Stimulated activated CD8-positive, alpha-beta memory T cell treated with anti-CD3 and anti-CD28 coated beads, Interleukin-7, amount 100 ng/mL, for 24 hours (primary cell): ENCODE results near the gene ATP1A4.

ENCODE experiments used
- DNase-seq: peaks from one replicate; pipeline ENCODE4 v3.0.0-alpha.2; 2020; ENCODE audit warnings: low read depth

The ATP1A4 gene

DNA sequence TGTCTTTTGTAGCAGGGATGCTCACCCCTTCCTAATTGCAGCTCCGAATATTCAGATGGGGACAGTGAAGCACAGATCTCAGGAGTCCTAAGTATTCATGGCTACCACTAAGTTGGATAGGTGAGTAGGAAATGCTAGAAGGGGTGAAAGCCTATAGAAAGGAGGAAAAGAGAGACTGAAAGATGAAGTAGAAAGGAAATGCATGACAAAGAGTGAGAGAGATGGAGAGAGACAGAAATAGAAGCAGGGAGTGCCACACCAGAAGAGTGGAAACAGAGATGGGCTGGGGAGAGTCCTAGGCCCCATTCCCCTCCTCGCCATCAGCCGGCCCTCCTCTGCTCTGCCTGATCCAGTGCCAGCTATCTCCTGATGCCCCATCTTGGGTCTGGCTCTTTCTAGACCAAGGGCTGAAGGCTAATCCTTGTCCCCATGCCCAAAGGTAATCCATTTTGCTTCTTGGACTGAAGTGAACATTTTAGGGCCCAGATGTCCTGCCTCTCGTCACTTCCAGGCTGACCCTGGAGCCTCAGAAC is 55.8 kb downstream of the ATP1A4 start:
- DNase-seq: no peak

DNA sequence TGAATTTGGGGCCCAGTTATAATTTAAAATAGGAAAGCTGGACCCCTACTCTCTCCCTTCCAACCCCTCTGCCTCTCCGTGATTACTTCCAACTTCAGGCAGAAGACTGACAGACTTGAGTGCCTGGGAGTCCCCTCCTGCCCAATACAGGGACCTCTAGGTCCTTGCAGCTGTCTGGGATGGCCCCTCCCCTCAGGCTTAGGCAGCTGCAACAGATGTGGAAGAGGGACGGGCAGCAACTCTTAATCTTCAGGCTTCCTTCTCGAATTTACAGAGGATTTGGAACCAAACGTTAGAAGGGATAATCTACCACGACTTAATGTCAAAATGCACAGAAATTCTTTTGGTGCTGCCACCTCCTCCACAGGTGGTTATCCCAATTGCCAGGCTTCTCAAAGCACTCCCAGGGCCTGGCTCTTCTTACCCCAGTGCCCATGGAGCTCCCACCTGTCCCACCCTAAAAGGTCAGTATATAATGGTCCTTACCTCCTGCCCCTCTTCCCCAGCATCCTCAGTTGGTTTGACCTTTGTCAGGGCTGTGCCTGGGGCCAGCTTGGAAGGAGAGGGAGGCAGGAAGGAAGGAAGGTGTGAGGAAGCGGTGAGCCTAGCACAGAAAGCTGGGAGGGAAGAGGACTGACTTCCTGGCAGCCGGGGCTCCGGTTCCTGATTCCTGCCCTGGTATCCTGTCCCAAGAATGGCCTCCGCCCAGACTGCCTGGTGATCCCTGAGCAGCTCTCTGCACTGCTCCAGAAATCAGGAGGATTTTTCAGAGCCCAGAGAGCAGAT is 56.6 kb downstream of the ATP1A4 start:
- DNase-seq: no peak

DNA sequence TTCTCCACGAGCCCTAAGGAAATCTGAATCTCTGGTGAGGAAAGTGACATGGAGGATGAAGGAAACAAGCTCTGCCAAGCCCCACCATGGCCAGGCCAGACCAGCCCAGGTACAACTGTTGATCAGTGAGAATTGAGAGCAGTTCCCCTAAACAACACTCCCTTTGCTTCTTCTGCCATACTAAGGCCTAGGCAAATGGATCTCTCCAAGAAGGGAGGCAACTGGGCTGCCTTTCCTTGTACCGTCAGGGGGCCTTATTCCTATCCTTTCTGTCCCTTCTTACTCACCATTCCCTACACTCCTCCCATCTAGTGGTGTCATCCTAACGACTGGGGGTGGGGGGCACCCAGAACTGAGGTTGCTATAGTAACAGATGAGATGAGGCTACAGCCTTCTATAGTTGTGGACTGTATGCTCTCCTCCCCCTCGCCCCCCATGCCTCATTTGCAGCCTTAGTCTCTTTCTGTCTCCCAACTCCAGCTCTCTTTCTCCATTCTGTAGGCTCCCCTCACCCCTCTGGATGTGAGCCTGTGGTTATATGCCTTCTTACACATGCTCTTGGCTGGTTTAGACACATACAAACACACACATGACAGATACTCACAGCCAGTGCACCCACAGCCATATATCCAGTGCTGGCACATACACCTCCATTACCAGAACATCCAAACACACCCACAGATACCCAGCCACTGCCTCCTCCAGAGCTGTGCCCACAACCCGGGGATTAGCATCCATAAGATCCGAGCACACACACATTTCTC is 57.3 kb downstream of the ATP1A4 start:
- DNase-seq: no peak

DNA sequence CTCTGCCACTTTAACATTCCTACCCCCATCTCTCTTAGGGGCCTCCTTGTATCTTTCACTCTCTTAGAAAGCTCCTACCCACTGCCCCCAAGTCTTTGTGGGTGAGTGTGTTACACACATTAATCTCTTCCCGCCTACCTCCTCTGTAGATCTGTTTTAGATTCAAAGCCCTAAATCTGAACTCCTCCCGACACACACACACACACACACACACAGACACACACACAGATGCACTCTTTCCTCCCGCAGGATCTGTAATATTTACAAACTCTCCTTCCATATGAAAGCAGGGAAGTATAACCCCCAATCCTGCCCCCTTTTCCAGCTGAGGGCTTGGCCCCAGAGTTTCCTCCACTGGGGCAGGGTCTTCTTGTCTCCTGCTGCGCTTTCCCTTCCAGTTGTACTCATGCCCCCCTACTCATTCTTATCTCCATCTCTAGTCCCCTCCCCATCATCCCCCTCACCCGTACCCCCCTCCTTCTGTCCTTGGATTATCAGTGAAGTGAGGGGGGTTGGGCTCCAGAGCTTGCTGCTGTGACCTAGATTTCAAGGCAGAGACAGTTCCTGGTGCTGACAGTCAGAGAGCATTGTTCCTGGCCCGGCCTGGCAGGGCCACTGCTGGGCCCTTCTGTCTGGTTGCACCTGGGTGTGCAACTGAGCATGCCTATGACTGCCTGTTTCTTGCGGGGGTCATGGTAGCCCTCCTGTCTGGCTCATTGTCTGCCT is 58.1 kb downstream of the ATP1A4 start:
- DNase-seq: no peak

DNA sequence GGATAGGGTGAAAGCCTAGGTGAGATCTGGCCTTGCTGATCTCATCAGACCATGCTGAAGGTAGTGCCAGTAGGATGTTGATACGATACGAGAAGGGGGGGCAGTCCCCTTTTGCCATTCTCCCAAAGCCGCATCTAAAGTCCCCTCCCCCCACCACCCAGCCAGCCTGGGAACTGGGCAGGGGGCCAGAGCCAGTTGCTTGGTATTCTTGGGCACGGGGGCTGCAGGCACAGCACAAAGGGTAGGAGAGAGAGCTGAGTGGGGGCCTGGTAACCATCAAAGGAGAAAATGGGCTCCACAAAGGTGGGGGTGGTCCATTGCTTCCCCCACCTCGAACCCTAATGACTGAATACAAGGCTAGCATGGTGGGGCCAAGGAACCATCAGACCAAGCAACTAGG is 59.2 kb downstream of the ATP1A4 start:
- no peak for DNase-seq

DNA sequence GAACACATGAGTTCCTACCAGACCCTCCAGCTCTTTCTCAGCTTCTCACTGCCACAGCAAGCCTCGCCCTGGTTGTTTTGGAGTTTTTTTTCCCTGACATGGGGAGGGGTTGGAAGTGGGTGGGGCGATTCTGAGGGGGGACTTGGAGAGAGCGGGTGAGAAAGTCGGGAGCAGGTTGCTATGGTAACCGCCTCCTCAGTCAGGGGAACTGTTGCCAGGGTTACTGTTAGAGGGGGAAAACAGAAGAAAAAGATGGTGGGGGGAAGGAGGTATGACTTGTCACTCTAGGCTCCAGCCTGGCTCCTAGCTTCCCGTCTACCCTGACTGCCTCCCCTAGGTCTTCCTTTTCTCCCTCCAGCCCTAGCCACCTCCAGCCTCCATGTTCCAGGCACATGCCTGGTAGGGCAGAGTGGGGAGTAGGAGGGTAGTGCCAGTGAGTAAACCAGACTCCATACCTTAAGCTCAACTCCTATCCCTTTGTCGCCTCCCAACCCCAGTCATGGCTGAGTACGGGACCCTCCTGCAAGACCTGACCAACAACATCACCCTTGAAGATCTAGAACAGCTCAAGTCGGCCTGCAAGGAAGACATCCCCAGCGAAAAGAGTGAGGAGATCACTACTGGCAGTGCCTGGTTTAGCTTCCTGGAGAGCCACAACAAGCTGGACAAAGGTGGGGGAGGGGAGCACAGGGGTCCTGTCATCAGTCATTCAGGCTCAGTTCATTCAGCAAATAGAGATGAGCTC is 59.8 kb downstream of the ATP1A4 start:
- no peak for DNase-seq

DNA sequence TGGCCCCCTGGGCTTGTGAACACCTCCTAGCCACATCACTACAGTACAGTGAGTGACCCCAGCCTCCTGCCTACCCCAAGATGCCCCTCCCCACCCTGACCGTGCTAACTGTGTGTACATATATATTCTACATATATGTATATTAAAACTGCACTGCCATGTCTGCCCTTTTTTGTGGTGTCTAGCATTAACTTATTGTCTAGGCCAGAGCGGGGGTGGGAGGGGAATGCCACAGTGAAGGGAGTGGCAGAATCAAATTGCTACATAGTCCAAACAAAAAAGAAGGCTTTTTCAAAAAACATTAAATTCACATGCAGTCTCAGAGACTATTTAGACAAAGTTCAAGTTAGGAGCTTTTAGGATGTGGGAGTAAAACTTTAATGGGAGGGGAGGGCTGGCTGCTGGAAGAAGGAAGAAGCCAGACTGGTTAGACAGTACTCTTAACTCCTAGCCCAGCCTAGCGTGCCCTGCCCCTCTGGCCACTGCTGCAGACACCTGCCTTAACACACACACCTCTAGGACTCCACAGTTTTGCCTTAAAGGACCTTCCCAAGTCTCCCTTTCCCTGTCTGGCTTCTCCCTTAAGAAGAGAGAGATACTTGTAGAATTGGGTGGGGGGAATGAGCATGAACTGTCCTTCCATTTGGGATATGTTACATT is 63.2 kb downstream of the ATP1A4 start:
- DNase-seq: no peak

DNA sequence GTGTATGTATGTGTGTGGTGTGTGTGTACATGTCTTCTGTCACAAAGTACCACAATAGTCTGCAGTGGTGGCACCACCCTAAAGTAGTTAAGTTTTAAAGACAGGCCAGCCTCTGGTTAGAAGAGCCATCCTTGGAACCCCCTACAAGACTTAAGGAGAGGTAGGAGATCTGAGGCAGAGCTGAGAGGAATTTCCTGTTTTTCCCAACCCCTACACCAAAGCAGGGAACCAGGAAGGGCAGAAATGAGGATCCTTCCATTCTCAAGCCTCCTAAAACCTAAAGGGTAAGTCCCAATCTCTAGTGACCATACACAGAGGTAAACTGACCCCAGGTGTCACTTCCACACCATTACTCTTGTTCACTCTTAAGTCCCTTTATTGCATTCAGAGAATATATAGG is 64.9 kb downstream of the ATP1A4 start:
- DNase-seq: no peak

DNA sequence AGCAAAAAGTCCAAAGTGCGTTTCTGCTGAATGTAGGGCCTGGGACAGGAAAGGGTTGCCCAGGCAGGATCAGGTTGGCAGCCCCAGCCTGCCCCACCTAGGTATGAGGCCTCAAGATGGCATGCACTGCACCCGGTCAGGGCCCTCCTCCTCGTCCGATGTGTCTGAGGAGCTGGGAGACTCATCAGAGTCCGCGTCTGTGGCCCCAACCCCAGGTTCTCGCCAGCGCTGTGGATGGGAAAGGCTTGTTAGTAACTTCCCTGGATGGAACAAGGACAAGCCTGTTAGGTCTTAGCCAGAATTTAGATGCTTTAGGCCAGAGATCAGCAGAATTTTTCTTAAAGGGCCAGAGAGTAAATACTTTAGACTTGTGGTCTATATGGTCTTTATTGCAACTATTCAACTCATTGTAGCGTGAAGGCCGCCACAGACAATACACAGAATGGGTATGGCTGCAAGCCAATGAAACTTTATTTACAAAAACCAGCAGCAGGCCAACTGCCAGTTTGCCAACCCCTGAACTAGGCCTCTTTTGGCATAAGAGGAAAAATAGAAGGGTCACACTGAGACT is 66.2 kb downstream of the ATP1A4 start:
- DNase-seq: no peak

DNA sequence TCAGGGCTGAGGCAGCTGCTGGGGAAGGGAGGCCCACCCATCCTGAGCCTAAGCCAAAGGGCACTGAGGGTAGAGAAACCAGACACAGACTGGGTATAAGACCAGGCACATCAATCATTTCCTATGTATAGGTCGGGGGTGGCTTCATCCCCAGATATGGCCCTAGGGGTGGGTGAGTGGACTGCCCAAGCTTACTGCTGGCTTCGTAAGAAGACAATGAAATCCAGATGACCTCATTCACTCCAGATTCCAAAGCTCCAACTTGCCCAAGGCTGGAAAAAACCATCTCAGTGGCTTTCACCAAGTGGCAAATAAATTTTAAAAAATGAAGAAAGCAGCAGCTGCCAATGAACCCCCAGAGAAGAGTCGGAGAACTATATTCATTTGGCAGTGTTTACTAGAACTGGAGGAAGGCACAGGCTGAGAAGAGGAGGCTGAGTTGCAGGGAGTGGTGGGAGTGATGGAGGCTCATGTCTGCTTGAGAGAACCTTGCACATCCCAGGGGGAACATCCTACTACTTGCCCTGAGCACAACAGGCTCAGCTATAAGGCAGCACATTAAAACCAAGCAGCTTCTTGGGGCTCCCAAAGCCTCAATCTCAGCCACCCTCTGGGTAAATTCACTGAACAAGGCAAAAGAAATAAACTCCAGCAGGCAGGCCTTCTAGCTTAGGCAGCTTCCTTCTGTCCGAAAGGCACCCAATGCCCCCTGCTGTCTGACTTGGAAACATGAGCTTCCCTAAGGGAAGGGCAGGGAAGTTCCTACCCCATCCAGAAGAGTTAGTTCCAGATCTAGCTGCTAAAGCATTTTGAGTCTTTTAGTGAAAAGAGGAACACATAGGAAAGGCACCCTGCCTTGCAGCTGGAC is 67.9 kb downstream of the ATP1A4 start:
- DNase-seq: no peak

DNA sequence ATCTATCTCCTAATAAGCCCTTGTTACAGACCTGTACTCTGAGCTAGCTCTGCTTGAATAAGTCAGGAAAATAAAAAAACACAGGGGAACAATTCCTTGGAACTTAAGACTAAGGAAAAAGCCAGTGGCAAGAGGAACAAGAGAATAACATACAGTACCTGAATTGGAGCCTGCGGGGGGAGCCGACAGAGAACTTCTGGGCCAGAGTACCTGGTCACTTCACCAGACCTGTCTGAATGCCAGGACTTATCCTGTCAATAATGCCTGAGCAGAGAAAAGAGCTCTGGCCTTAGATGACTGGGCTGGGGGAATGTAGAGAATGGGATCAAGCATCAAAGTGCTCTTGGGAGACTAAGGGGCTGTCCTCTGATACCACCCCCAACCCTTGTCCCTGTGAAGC is 68.9 kb downstream of the ATP1A4 start:
- no peak for DNase-seq

DNA sequence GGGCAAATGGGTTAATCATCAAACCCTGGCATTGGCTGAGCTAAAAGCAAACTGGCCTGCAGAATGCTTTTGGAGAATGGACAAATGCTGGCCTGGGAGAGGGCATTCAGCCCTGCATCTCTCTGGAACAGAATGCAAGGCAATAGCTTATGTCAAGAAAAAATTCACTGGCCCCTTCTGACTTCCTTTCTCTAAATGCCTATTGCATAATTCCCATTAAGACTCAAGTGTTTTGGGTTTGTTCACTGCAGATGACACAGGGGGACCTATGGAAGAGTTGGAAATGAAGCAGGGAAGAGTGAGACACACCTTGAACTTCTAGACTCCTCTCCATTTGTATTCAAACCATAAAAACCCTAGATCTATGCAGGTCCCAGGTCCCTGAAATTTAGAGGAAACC is 69.7 kb downstream of the ATP1A4 start:
- no peak for DNase-seq

DNA sequence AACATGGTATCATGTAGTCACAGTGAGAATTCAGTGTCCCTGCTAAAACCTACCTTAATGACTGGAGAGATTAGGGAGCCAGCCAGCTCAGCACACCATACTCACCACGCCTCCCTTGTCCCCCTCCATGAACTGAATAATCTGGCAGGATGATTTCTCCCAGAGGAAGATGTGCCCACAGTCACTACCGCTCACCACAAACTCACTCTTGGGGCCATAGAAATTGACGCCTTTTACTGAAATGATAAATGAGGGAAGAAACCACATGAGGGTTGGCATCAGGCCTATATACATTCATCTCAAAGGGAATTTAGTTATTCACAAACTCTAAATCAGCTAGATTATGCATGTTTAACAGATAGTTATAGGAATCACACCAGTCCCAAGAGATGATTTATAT is 71.1 kb downstream of the ATP1A4 start:
- no peak for DNase-seq

DNA sequence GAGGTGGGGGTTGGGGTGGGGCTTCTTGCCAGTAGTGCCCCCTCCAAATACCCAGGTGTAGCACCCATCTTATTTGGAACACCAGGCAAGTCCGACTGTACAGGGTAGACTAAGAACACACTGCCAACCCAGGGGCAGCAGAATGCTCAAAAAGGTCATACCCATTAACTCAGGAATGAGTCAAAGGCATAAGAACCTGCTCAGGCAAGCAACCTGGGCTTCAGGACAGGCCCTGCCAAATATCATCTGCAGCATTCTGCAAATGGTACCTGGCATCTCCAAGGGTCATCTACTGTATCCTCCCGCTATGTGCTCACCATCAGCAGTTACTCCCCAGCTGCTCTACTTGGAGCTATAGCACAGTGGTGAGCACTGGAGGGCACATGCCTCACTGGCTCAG is 73.2 kb downstream of the ATP1A4 start:
- no peak for DNase-seq

DNA sequence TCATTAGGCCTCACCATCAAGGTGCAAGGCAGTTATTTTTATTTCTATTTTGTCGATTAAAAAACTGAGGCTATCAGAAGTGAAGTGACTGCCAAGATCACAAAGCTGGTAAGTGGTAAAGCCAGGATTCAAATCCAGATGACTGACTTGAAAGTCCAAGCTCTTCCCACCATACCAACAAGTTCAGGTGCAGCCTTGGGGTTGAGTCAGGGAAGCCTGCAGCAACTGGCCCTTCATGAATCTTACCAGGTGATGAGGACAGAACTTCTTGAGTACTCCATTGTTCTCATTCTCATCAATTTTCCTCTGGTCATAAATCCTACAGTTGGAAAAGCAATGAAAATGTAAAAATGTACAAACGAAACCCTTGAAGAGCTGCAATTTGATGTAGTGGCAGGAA is 73.9 kb downstream of the ATP1A4 start:
- DNase-seq: no peak

DNA sequence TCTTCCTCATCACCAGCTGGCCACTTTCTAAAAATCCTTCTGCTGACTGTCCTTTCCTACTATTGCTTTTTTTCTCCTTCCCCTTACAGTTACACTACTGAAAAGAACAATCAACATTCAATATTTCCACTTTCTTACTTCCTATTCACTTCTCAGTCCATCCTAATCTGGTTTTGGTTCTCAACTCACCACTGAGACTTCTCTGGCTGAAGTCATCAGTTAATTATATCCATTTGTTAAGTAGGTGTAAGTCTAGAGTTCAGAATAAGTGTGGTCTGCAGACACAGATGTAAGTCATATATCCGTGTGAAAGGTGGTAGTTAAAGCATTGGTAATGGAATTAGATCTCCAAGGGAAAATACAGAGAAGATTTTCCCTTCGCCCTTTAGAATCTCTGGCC is 75.2 kb downstream of the ATP1A4 start:
- no peak for DNase-seq

DNA sequence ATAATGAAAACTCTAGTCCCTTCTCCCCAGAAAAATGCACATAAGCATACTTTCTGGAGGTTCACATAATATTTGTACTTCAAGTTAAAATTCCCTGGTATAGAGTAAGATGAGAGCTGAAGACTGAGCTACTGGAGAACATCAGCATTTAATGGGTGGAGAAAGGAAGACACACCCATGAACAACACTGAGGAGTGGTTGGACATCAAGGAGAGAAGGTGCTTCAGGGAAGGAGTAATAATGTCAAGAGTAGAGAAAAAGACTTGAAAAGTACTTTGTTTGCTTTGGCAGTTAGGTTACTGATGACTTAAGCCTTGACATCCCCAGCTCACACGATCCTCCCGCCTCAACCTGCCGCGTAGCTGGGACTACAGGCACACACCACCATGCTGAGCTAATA is 75.6 kb downstream of the ATP1A4 start:
- no peak for DNase-seq

DNA sequence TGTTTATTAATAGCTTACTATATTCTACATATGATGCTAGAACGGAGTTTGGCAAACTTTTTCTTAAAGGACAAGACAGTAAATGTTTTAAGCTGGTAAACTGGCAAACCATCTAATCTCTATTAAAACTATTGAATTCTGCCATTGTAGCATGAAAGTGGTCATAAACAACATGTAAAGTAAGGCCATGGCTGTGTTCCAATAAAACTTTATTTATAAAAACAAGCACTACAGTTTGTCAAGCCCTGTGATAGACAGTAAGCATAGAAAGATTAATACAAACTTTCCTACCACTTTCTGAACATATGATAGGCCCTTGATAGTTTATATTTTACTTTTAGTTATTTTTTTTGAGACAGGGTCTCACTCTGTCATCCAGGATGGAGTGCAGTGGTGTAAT is 76.2 kb downstream of the ATP1A4 start:
- DNase-seq: no peak

DNA sequence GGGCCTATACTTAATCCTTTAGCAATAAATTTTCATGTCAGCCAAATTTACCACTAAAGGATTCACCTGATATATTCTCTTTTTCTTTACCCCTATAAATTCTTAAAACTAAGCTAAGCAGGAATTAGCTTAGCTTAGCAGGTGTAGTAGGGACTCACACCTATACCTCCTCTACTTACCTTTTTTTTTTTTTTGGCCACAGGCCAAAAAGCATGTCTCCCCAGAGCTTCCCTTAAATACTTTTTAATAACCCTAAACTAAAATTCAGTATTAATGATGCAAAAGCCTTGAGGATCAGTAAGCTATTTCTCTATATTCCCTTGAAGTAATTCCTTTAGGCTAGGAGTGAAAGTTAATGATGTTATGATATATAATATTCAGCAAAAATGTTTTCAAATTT is 77.0 kb downstream of the ATP1A4 start:
- DNase-seq: no peak

DNA sequence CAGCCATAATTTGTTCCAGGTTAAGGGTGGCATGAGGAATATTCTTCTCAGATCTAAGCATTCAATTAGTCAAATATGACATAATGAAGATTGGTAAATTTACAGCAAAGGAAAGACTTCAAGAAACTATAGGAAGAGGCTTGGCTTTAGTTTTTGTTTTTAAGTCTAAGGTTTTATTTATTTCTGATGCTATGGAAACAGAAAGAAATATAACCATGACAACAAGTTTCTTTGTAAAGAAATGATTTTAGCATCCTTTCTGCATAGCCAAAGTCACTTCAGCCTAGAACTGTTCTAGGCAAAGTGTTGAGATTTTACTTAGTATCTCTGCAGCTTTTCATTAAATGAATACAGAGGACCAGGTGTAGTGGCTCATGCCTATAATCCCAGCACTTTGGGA is 81.5 kb downstream of the ATP1A4 start:
- no peak for DNase-seq
